Activated T-helper 1 cell treated with anti-CD3 and anti-CD28 coated beads, Interleukin-12 subunit alpha, Interleukin-12 subunit beta, Interleukin-2, Interleukin-4 antibody, amounts not matched to agents 30 ng/mL and 10 ng/mL and 1 ng/mL, durations not matched to agents 14 hours and 24 hours and 36 hours (primary cell): ENCODE results near the gene CYP51A1. TPM values are rescaled to one million over a fixed set of nuclear protein-coding genes. Genes with fewer than 3 reads are reported as not detected.
"Not testable (repeated sequence)": the region's sequence is repeated elsewhere in the genome, so short reads cannot be mapped to it uniquely, and the experiment has no call there.

Experiments
- DNase-seq: peaks from one replicate; pipeline ENCODE4 v3.0.0; 2021; ENCODE audit warnings: low spot score
- H3K27ac Mint-ChIP-seq: one replicate; pipeline ENCODE4 v1.8.0; 2021; ENCODE audit warnings: mild to moderate bottlenecking, mixed read lengths
- H3K27me3 Mint-ChIP-seq: one replicate; pipeline ENCODE4 v1.8.0; 2022; ENCODE audit warnings: mild to moderate bottlenecking, moderate library complexity, mixed read lengths; ENCODE audit not compliant: insufficient read depth
- H3K36me3 Mint-ChIP-seq: one replicate; pipeline ENCODE4 v1.8.0; 2021; ENCODE audit warnings: low read depth, mixed read lengths
- H3K4me1 Mint-ChIP-seq: one replicate; pipeline ENCODE4 v1.8.0; 2021; ENCODE audit warnings: low read depth, mixed read lengths
- H3K4me3 Mint-ChIP-seq: one replicate; pipeline ENCODE4 v1.8.0; 2021; ENCODE audit warnings: mild to moderate bottlenecking, moderate library complexity, mixed read lengths
- H3K9me3 Mint-ChIP-seq: one replicate; pipeline ENCODE4 v1.8.0; 2021; ENCODE audit warnings: mixed read lengths
- intact Hi-C: fragments of 100-400 bp; cut with micrococcal nuclease; formaldehyde crosslinking; loops from one replicate; pipeline ENCODE4 v1.15.1; 2024
- total RNA-seq: library from RNA; stranded (reverse); gene quantifications from 2 replicates; pipeline ENCODE4 v1.2.3, GENCODE V29; 2022

Gene CYP51A1
- total RNA-seq, 1 donor from 2014 or later = 96.9 TPM

DNA sequence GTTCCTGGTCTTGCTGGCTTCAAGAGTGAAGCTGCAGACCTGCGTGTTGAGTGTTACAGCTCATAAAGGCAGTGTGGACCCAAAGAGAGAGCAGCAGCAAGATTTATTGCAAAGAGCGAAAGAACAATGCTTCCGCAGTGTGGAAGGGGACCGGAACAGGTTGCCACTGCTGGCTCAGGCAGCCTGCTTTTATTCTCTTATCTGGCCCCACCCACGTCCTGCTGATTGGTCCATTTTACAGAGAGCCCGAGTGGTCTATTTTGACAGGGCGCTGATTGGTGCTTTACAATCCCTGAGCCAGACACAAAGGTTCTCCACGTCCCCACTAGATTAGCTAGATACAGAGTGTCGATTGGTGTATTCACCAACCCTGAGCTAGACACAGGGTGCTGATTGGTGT, 8.5 kb upstream of the CYP51A1 start:
- H3K27me3 Mint-ChIP-seq, H3K27ac Mint-ChIP-seq, H3K9me3 Mint-ChIP-seq, H3K4me3 Mint-ChIP-seq, intact Hi-C loops, H3K36me3 Mint-ChIP-seq, DNase-seq, H3K4me1 Mint-ChIP-seq: not testable (repeated sequence)

DNA sequence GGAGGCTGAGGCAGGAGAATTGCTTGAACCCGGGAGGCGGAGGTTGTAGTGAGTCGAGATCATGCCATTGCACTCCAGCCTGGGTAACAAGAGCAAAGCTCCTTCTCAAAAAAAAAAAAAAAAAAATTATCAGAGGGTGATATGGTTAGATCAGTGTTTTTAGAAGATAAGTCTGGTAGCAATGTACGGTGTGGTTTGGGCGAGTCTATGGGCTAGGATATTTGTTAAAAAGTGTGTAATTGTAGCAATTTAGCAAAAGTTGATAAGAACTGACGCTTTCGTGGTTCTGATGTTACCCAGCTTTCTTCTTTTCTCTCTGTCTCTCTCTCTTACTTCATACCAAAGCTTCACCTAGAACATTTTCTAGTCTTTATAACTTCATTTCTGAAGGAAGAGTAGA, 6.9 kb upstream of the CYP51A1 start:
- Mint-ChIP-seq H3K36me3 (no peaks in the 10 kb centered on the region), H3K27ac (no peak overlapping the region), H3K4me1 (no peaks in the 10 kb centered on the region), H3K9me3 (peaks cover 3% of the 10 kb centered on the region), H3K27me3 (peaks cover 6% of the 10 kb centered on the region), H3K4me3 (no peak overlapping the region)
- no peak for DNase-seq
- intact Hi-C loops = no loop called here

DNA sequence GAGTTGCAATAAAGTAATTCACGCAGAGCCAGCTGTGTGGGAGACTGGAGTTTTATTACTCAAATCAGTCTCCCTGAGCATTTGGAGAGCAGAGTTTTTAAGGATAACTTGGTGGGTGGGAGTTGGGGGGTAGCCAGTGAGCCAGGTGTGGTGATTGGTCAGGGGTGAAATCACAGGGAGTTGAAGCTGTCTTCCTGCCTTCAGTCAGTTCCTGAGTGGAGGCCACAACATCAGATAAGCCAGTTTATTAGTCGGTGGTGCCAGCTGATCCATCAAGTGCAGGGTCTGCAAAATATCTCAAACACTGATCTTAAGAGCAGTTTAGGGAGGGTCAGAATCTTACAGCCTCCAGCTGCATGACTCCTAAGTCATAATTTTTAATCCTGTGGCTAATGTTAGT, 3.3 kb upstream of the CYP51A1 start:
- Mint-ChIP-seq H3K4me3 (no peak overlapping the region), H3K27ac (no peak overlapping the region), H3K36me3 (peaks cover 6% of the 10 kb centered on the region), H3K27me3 (peaks cover 6% of the 10 kb centered on the region), H3K4me1 (peaks cover 24% of the 10 kb centered on the region), H3K9me3 (peaks cover 3% of the 10 kb centered on the region)
- intact Hi-C loops = loop anchor here (10.0 kb wide), 1 partner anchor 1867 kb away; the partner anchor contains the start of gene BET1
- DNase-seq = no peak

DNA sequence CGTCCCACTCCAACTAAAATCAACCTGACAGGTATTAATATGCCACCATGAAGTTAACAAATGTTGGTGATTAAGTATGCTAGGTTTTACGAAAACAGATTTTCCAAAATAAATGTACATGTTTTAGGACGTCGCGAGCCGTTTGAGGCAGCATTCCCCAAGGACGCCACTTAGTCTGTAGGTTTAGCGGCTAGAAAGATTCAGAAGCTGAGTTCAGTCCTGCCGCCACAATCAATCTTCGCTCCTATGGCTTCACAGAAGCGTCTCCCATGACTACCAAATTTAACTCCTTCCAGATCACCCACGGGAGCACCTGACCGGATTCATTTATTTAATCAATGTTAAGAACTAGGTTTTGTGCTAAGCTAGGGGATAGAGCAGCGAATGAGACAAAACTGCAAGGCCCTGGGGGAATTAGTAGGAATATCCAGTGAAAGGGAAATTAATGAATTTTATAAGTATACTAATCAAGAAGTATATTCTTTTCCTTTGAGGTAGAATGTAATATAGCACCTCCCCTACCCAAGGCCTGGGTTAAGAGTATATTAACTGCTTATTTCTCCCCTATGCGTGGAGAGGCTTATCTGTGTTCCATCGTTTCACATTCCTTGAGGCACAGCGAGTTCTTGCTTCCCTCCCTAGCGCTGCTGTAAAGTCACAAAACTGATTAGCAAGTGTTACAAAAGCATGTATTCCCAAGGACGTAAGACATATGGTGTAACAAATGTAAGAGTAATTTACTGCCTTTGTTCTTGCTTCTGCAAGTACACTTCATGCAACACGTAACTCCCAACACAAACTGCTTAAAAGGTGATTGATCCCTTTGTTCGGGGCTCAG, 994 bp upstream of the CYP51A1 start:
- H3K4me1 Mint-ChIP-seq = peaks cover 44% of the 10 kb centered on the region
- peaks cover 17% of the 10 kb centered on the region for H3K36me3 Mint-ChIP-seq
- H3K27ac Mint-ChIP-seq = peak overlapping the region; percentile 97
- H3K4me3 Mint-ChIP-seq = peak overlapping the region; percentile 98
- intact Hi-C loops = loop anchor here (2.0 to 10.0 kb wide), 3 partner anchors 58 to 1870 kb away; partner anchors contain the start of genes BET1 and MTERF1
- DNase-seq = no peak
- no peaks in the 10 kb centered on the region for H3K27me3 Mint-ChIP-seq
- H3K9me3 Mint-ChIP-seq = no peaks in the 10 kb centered on the region

DNA sequence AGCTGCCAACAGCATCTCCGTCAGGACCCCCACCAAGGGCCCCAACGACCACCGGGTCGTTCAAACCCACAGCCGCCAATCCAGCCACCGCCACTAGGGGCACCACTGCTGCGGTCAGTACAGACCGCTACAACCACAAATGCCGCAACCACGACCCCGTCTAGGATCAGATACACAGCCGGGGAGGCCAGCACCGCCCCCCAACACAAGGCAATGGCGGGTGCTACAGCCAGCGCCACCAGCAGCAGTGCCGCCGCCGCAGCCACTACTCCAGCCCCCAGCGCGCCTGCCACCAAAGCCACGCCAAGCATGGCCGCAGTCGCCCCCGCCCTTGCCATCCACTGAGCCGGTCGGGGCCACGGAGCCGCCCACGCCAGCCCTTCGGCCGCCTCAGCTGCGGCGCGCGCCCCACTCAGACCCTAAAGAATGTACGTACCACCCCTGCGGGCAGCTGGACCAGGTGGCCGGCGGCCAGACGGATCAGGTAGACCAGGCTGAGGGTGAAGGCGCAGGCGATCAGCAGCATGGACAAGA, 473 bp downstream of the CYP51A1 start:
- no peaks in the 10 kb centered on the region for H3K27me3 Mint-ChIP-seq
- peaks cover 44% of the 10 kb centered on the region for H3K4me1 Mint-ChIP-seq
- peak overlapping the region; percentile 97 for H3K27ac Mint-ChIP-seq
- no peaks in the 10 kb centered on the region for H3K9me3 Mint-ChIP-seq
- peaks cover 30% of the 10 kb centered on the region for H3K36me3 Mint-ChIP-seq
- peak; percentile 53 for DNase-seq
- H3K4me3 Mint-ChIP-seq = peak overlapping the region; percentile 98
- intact Hi-C loops = loop anchor here (1.0 to 10.0 kb wide), 13 partner anchors 45 to 1871 kb away; partner anchors contain the start of genes AKAP9, ANKIB1, BET1 and GATAD1

DNA sequence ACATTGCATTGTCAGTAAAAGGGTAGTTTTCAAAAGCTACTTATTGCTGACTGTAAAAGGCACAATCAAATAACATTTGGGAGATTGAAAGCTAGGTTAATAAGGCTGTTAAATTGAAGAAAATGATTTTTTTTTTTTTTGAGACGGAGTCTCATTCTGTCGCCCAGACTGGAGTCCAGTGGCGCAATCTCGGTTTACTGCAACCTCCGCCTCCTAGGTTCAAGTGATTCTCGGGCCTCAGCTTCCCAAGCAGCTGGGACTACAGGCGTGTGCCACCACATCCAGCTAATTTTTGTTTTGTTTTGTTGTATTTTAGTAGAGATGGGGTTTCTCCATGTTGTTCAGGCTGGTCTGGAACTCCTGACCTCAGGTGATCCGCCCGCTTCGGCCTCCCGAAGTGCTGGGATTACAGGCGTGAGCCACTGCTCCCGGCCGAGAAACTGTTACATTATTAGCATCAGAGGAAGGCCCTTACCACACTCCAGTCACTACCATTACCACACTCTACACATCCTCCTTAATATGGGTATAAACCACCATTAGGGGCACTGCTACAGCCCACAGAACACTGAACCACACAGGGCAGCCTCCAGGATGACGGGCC, 1.0 kb downstream of the CYP51A1 start:
- DNase-seq = no peak
- H3K9me3 Mint-ChIP-seq = no peaks in the 10 kb centered on the region
- intact Hi-C loops = loop anchor here (2.0 to 10.0 kb wide), 4 partner anchors 94 to 1872 kb away; partner anchors contain the start of gene BET1
- H3K36me3 Mint-ChIP-seq = peaks cover 32% of the 10 kb centered on the region
- H3K27me3 Mint-ChIP-seq = no peaks in the 10 kb centered on the region
- H3K4me3 Mint-ChIP-seq = peak overlapping the region; percentile 98
- peaks cover 44% of the 10 kb centered on the region for H3K4me1 Mint-ChIP-seq
- H3K27ac Mint-ChIP-seq = peak overlapping the region; percentile 97

DNA sequence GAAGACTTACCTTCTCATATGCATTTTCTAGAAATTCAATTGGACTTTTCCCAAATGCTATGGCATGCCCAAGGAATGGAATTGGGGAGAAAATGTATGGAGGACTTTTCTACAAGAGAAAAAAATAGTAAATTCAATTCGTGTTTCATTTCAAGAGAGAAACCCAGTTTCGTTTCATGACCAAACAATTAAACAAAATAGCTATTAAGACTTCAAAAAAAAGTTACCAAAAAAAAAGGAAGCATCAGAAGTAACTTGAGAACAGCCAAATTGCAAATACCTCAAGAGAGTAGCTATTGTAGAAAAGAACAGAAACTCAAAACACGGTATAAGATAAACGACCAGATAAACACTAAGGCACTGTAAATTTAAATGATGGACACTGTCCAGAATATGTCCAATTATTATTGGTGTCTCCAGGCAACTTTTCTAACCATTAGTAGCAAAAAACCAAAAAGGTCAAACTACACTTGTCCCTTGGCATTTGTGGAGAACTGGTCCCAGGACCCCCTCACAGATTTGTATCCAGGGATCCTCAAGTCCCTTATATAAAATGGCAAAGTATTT, 2.4 kb downstream of the CYP51A1 start:
- peaks cover 49% of the 10 kb centered on the region for H3K4me1 Mint-ChIP-seq
- DNase-seq = no peak
- no peaks in the 10 kb centered on the region for H3K27me3 Mint-ChIP-seq
- no peaks in the 10 kb centered on the region for H3K9me3 Mint-ChIP-seq
- peak overlapping the region; percentile 25 for H3K4me3 Mint-ChIP-seq
- intact Hi-C loops = loop anchor here (2.0 to 10.0 kb wide), 4 partner anchors 95 to 1873 kb away; partner anchors contain the start of gene BET1
- peaks cover 37% of the 10 kb centered on the region for H3K36me3 Mint-ChIP-seq
- no peak overlapping the region for H3K27ac Mint-ChIP-seq

DNA sequence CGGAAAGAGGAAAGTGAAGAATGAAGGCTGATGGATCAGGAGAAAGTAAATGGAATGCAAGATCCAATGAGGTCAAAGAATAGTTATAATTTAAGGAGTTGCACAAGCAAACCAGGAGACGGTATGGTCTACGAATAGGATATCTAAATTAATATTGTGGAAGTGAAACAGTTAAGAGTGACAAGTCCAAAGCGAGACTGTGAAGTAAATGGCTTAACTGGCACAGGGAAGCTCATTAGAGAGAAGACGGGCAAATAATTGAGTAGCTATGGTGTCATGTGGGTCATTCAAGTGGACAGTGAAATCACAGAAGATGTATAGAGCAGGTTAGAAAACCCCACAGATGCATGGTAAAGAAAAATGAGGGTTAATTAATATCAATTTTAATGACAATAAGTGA, 3.2 kb downstream of the CYP51A1 start:
- no peak overlapping the region for H3K27ac Mint-ChIP-seq
- peak overlapping the region; percentile 4 for H3K4me3 Mint-ChIP-seq
- no peaks in the 10 kb centered on the region for H3K9me3 Mint-ChIP-seq
- peaks cover 43% of the 10 kb centered on the region for H3K36me3 Mint-ChIP-seq
- H3K4me1 Mint-ChIP-seq = peaks cover 49% of the 10 kb centered on the region
- no peaks in the 10 kb centered on the region for H3K27me3 Mint-ChIP-seq
- no peak for DNase-seq
- intact Hi-C loops = loop anchor here (5.0 to 10.0 kb wide), 3 partner anchors 96 to 1874 kb away; partner anchors contain the start of gene BET1

DNA sequence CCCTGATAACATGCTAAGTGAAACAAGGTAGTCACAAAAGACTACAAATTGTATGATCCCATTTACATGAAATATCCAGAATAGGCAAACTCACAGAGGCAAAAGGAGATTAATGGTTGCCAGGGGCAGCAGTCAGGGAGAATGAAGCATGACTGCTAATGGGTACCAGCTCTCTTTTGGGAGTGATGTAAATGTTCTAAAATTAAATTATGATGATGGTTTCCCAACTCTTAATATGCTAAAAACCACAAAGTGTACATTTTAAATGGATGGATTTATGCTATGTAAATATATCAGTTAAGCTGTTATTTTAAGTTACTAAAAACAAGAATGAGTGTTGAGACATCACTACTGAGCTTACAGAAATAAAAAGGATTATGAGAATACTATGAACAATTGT, 12.6 kb downstream of the CYP51A1 start:
- intact Hi-C loops = no loop called here
- Mint-ChIP-seq H3K4me1 (peaks cover 43% of the 10 kb centered on the region), H3K27ac (no peak overlapping the region), H3K36me3 (peaks cover 68% of the 10 kb centered on the region), H3K4me3 (no peak overlapping the region), H3K9me3 (peaks cover 4% of the 10 kb centered on the region), H3K27me3 (no peaks in the 10 kb centered on the region)
- DNase-seq = no peak

DNA sequence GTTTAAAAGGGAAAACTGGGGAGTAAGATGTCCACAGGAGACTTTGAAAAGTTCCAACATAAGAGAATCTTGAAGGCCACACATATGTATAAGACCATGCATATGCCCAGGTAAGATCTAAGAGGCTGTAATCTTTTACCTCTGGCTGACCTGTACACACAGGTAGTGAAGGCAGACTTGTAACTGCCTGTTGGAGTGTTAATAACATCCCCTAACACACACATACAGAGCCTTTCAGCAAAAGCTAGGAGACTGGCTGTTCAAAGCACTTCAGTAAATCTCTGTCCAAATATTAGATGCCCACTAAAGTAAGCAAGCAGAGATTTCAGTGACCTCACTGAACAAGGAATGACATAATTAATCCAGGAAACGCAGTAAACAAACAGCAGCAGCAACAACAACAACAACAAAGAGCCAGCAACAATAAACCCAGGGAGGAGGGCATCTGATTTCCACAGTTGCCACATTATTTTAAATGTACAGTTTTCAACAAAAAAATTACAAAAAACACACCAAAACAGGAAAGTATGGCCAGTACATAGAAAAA, 15.0 kb downstream of the CYP51A1 start:
- Mint-ChIP-seq H3K27ac (no peak overlapping the region), H3K36me3 (peaks cover 74% of the 10 kb centered on the region), H3K27me3 (no peaks in the 10 kb centered on the region), H3K4me3 (no peak overlapping the region), H3K4me1 (peaks cover 48% of the 10 kb centered on the region), H3K9me3 (peaks cover 4% of the 10 kb centered on the region)
- intact Hi-C loops = no loop called here
- DNase-seq = no peak

DNA sequence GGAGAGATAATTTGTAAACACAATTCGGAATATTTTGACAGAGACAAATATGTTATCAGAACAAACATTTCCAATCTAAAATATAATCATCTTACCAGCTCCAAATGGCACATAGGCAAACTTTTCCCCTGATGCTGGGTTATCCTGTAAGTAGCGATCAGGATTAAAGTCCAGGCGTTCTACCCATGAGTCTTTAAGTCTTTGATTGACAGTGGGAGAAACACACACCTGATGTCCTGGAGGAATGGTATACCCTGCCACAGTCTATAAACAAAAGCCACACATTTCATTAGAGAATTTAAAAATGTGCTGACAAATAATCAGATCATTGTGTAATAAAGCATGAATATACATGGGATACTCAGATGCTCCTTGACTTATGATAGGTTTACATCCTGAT, 17.3 kb downstream of the CYP51A1 start:
- no peaks in the 10 kb centered on the region for H3K27me3 Mint-ChIP-seq
- H3K4me1 Mint-ChIP-seq = peaks cover 40% of the 10 kb centered on the region
- peaks cover 64% of the 10 kb centered on the region for H3K36me3 Mint-ChIP-seq
- H3K9me3 Mint-ChIP-seq = peaks cover 4% of the 10 kb centered on the region
- intact Hi-C loops = no loop called here
- H3K4me3 Mint-ChIP-seq = no peak overlapping the region
- DNase-seq = no peak
- no peak overlapping the region for H3K27ac Mint-ChIP-seq

DNA sequence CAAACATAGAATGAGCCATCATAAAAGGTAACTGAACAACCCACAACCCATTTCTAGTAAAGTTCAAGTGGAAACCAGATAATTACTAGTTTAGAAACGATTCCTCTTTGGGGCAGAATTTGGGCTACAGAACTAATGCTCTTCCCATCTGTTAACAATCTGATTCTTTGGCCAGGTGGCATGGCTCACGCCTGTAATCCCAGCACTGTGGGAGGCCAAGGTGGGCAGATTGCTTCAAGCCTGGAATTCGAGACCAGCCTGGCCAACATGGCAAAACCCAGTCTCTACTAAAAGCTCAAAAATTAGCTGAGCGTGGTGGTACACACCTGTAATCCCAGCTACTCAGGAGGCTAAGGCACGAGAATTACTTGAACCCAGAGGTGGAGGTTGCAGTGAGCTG, 18.5 kb downstream of the CYP51A1 start:
- no peaks in the 10 kb centered on the region for H3K27me3 Mint-ChIP-seq
- DNase-seq = no peak
- H3K36me3 Mint-ChIP-seq = peaks cover 61% of the 10 kb centered on the region
- H3K4me3 Mint-ChIP-seq = no peak overlapping the region
- H3K27ac Mint-ChIP-seq = no peak overlapping the region
- H3K4me1 Mint-ChIP-seq = peaks cover 31% of the 10 kb centered on the region
- peaks cover 3% of the 10 kb centered on the region for H3K9me3 Mint-ChIP-seq
- intact Hi-C loops = no loop called here
